HCT116 (cell line): Measurements from ENCODE around the gene MAEA. TPM values are rescaled to one million over a fixed set of nuclear protein-coding genes. Genes with fewer than 3 reads are reported as not detected.

ENCODE experiments used
- ATAC-seq: fragments of 200-7000 bp; cut with Tn5 transposase; 2 replicates; pipeline ENCODE4 v1.9.1; 2020; ENCODE audit warnings: mild to moderate bottlenecking, moderate library complexity
- BruUV-seq: library from RNA; stranded (reverse); fragments of 400-500 nt; replicated peaks from 2 replicates; lab custom pipeline; 2021; lab: Mats Ljungman, UMichigan
- CTCF ChIA-PET: fragments of 300-600 bp; sonication (Branson Sonifier 250); formaldehyde crosslinking; loops from one replicate; lab custom pipeline; 2021; ENCODE audit warnings: antibody characterized with exemption; lab: Charles Lee
- POLR2A ChIA-PET: fragments of 300-600, 350-600 bp; sonication (Branson Sonifier 250); formaldehyde crosslinking; loops from one replicate; lab custom pipeline; 2021; ENCODE audit warnings: antibody characterized with exemption; lab: Charles Lee
- RAD21 ChIA-PET, 2 experiments: fragments of 300-600 bp; sonication (Branson Sonifier 250); formaldehyde crosslinking; loops; one replicate each; lab custom pipeline; 2023; ENCODE audit warnings: low total read pairs in 2 of 2; ENCODE audit not compliant: uncharacterized antibody in 2 of 2, unreplicated experiment in 2 of 2, low non-redundant PET in 1 of 2; lab: Charles Lee
- DNase-seq: peaks from one replicate; pipeline ENCODE4 v3.0.0-alpha.2; 2010; ENCODE audit warnings: low read depth, low spot score
- H2AFZ ChIP-seq: fragments of 200-600 bp; shearing (Covaris generic), sonication (generic); 2 replicates; pipeline ENCODE4 v1.6.1; 2017; ENCODE audit warnings: low read depth, mixed run types, mixed read lengths, antibody characterized with exemption, low read length; ENCODE audit not compliant: poor library complexity, severe bottlenecking
- H3K27ac ChIP-seq: 2 replicates; pipeline ENCODE4 v1.5.1; 2012; ENCODE audit warnings: low read depth, low read length
- H3K27me3 ChIP-seq: fragments of 200-600 bp; sonication (generic); 2 replicates; pipeline ENCODE4 v1.6.1; 2016; ENCODE audit warnings: mixed run types, low read length, mixed read lengths; ENCODE audit not compliant: insufficient read depth
- H3K36me3 ChIP-seq, 2 experiments: fragments of 200-500 bp in 1 of 2; fragments of 200-600 bp in 1 of 2; sonication (Bioruptor generic) in 1 of 2; sonication (generic) in 1 of 2; 2 replicates each; pipeline versions ENCODE4 v1.5.1 to v1.6.1; 2014 to 2016; ENCODE audit warnings: low read length in 2 of 2, inconsistent platforms in 1 of 2, mixed read lengths in 1 of 2, mixed run types in 1 of 2; ENCODE audit not compliant: insufficient read depth in 2 of 2, control insufficient read depth in 1 of 2
- H3K4me1 ChIP-seq, 2 experiments: fragments of 200-600 bp in 1 of 2; sonication (generic) in 1 of 2; 2 replicates each; pipeline versions ENCODE4 v1.5.1 to v1.6.1; 2012 to 2017; ENCODE audit warnings: low read length in 2 of 2, inconsistent platforms in 1 of 2, mild to moderate bottlenecking in 1 of 2, mixed read lengths in 1 of 2, mixed run types in 1 of 2, moderate library complexity in 1 of 2; ENCODE audit not compliant: insufficient read depth in 2 of 2, control insufficient read depth in 1 of 2
- H3K4me2 ChIP-seq: fragments of 200-600 bp; sonication (generic); 2 replicates; pipeline ENCODE4 v1.6.1; 2017; ENCODE audit warnings: mixed run types, low read length, mixed read lengths
- H3K4me3 ChIP-seq, 2 experiments: fragments of 200-600 bp in 1 of 2; sonication (generic) in 1 of 2; replicated peaks in 1 of 2; 2 replicates each; pipeline ENCODE4 v1.5.1; 2011 to 2016; ENCODE audit warnings: low read length in 2 of 2, control low read depth in 1 of 2, low read depth in 1 of 2, mild to moderate bottlenecking in 1 of 2, mixed read lengths in 1 of 2, mixed run types in 1 of 2
- H3K79me2 ChIP-seq: fragments of 200-600 bp; sonication (generic); 2 replicates; pipeline ENCODE4 v1.6.1; 2017; ENCODE audit warnings: mild to moderate bottlenecking, mixed run types, low read length, moderate library complexity, mixed read lengths; ENCODE audit not compliant: insufficient read depth
- H3K9ac ChIP-seq: fragments of 200-600 bp; sonication (generic); 2 replicates; pipeline ENCODE4 v1.6.1; 2016; ENCODE audit warnings: low read length, mixed read lengths
- H3K9me2 ChIP-seq: fragments of 200-600 bp; sonication (generic), shearing (Covaris generic); 2 replicates; pipeline ENCODE4 v1.6.1; 2017; ENCODE audit warnings: mixed run types, mild to moderate bottlenecking, moderate library complexity; ENCODE audit not compliant: insufficient read depth
- H3K9me3 ChIP-seq, 2 experiments: fragments of 200-500 bp in 1 of 2; fragments of 200-600 bp in 1 of 2; sonication (Bioruptor generic) in 1 of 2; sonication (generic) in 1 of 2; 2 replicates each; pipeline ENCODE4 v1.6.1; 2014 to 2017; ENCODE audit warnings: low read length in 2 of 2, mixed read lengths in 2 of 2, inconsistent platforms in 1 of 2, low read depth in 1 of 2, mild to moderate bottlenecking in 1 of 2, mixed run types in 1 of 2, moderate library complexity in 1 of 2; ENCODE audit not compliant: control insufficient read depth in 1 of 2, insufficient read depth in 1 of 2
- H4K20me1 ChIP-seq: fragments of 200-600 bp; sonication (generic), shearing (Covaris generic); 2 replicates; pipeline ENCODE4 v1.6.1; 2017; ENCODE audit warnings: mixed run types, mild to moderate bottlenecking, moderate library complexity; ENCODE audit not compliant: insufficient read depth
- CBX3 ChIP-seq: IDR thresholded peaks from 2 replicates; pipeline ENCODE4 v1.6.1; 2012; ENCODE audit warnings: low read depth
- CEBPB ChIP-seq: IDR thresholded peaks from 2 replicates; pipeline ENCODE4 v1.6.1; 2012; ENCODE audit warnings: low read depth
- EGR1 ChIP-seq: IDR thresholded peaks from 2 replicates; pipeline ENCODE4 v1.6.1; 2012; ENCODE audit warnings: low read depth
- EZH2 ChIP-seq: fragments of 200-600 bp; sonication (generic); IDR thresholded peaks from 2 replicates; pipeline ENCODE4 v1.6.1; 2017; ENCODE audit warnings: antibody characterized with exemption, mixed run types
- FOSL1 ChIP-seq: IDR thresholded peaks from 2 replicates; pipeline ENCODE4 v1.6.1; 2012; ENCODE audit warnings: low read depth
- POLR2AphosphoS5 ChIP-seq: IDR thresholded peaks from 2 replicates; pipeline ENCODE4 v1.6.1; 2011; ENCODE audit warnings: mild to moderate bottlenecking, low read depth, low read length, moderate library complexity
- RAD21 ChIP-seq: IDR thresholded peaks from 2 replicates; pipeline ENCODE4 v1.6.1; 2012; ENCODE audit warnings: low read depth, mild to moderate bottlenecking
- TCF7L2 ChIP-seq: IDR thresholded peaks from 2 replicates; pipeline ENCODE4 v1.7.0; 2011; ENCODE audit warnings: borderline replicate concordance, inconsistent platforms; ENCODE audit not compliant: insufficient read depth, insufficient read length; ENCODE audit errors: extremely low read depth
- YY1 ChIP-seq: IDR thresholded peaks from 2 replicates; pipeline ENCODE4 v1.6.1; 2011; ENCODE audit warnings: low read length, low read depth, moderate library complexity, mild to moderate bottlenecking; ENCODE audit not compliant: insufficient replicate concordance; ENCODE audit errors: extremely low read depth
- intact Hi-C: fragments of 100-400 bp; cut with micrococcal nuclease; formaldehyde crosslinking; loops from 2 replicates; pipeline ENCODE4 v1.10.0; 2022
- total RNA-seq: library from RNA; stranded (reverse); gene quantifications from one replicate; pipeline ENCODE4 v1.2.1, GENCODE V29; 2021; ENCODE audit not compliant: unreplicated experiment
- TF ChIP-seq, protein P1 (sequence below): IDR thresholded peaks from 2 replicates; pipeline ENCODE4 v1.6.1; 2011; ENCODE audit warnings: mild to moderate bottlenecking, low read length, moderate library complexity; ENCODE audit not compliant: insufficient replicate concordance; ENCODE audit errors: extremely low read depth
- TF ChIP-seq, protein P2 (sequence below), 3 experiments: fragments of 200-600 bp in 1 of 3; sonication (generic) in 1 of 3; IDR thresholded peaks in 2 of 3; conservative IDR thresholded peaks in 1 of 3; 2 replicates each; pipeline ENCODE4 v1.5.1; 2012 to 2017; ENCODE audit warnings: low read depth in 2 of 3, low read length in 2 of 3, antibody characterized with exemption in 1 of 3, borderline replicate concordance in 1 of 3, control low read depth in 1 of 3, mild to moderate bottlenecking in 1 of 3, mixed read lengths in 1 of 3, mixed run types in 1 of 3, moderate library complexity in 1 of 3; ENCODE audit not compliant: insufficient read depth in 1 of 3
- TF ChIP-seq, protein P3 (sequence below): IDR thresholded peaks from 2 replicates; pipeline ENCODE4 v1.6.1; 2012; ENCODE audit warnings: low read depth

Gene MAEA
- total RNA-seq, 1 experiment from 2014 or later: 88.3 TPM

DNA sequence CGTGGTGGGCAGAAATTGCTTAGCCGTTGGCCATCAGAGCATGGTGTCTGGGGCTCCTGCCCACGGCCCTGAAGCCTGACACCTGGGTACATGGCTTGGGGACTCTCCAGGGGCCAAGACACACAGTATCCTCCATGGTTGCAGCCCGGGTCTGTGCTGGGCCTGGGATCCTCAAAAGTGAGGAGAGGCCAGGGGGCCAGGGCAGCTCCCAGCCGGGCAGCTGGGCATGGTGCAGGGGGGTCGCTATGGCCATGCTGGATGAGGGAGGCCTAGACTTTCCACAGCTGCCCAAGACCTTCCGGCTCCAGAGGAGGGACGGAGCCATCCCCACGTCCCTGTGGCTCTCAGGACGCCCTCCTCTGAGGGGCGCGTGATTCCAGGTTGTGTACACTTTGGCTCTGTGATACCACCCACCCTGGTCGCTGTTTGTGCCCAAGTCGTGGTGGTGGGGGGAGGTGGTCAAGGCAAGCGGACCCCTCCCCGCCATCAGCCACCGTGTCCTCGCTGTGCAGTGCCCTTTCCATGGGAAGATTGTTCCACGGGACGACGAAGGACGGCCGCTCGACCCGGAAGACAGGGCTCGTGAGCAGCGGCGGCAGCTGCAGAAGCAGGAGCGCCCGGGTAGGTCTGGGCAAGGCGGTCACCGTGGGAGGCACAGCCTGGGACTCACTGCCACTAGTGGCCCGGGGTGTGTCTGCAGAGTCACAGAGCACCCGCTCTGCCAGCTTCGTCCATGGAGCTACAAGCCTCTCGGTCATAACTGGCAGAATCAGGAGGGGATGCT, 90.9 kb downstream of the MAEA start:
- Histone ChIP-seq H3K79me2 (no peaks in the 10 kb centered on the region), H3K9me2 (no peaks in the 10 kb centered on the region), H3K4me1 (no peaks in the 10 kb centered on the region), H3K27ac (no peak overlapping the region), H3K27me3 (no peaks in the 10 kb centered on the region), H3K4me2 (no peak overlapping the region), H3K36me3 (no peaks in the 10 kb centered on the region; a peak in 1 of 4 replicates), H2AFZ (no peak overlapping the region), H3K9ac (no peak overlapping the region), H3K9me3 (no peaks in the 10 kb centered on the region)
- ATAC-seq (no peak), DNase-seq (no peak)
- intact Hi-C loops: no loop called here
- RAD21 ChIA-PET: no interaction called here
- no TSS peak for BruUV-seq
- POLR2A ChIA-PET: no interaction called here
- CTCF ChIA-PET: no interaction called here
- no peak for TF ChIP-seq CEBPB
- TF ChIP-seq, protein P1, sequence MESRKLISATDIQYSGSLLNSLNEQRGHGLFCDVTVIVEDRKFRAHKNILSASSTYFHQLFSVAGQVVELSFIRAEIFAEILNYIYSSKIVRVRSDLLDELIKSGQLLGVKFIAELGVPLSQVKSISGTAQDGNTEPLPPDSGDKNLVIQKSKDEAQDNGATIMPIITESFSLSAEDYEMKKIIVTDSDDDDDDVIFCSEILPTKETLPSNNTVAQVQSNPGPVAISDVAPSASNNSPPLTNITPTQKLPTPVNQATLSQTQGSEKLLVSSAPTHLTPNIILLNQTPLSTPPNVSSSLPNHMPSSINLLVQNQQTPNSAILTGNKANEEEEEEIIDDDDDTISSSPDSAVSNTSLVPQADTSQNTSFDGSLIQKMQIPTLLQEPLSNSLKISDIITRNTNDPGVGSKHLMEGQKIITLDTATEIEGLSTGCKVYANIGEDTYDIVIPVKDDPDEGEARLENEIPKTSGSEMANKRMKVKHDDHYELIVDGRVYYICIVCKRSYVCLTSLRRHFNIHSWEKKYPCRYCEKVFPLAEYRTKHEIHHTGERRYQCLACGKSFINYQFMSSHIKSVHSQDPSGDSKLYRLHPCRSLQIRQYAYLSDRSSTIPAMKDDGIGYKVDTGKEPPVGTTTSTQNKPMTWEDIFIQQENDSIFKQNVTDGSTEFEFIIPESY: no peak
- TF ChIP-seq YY1: no peak
- TF ChIP-seq, protein P2, sequence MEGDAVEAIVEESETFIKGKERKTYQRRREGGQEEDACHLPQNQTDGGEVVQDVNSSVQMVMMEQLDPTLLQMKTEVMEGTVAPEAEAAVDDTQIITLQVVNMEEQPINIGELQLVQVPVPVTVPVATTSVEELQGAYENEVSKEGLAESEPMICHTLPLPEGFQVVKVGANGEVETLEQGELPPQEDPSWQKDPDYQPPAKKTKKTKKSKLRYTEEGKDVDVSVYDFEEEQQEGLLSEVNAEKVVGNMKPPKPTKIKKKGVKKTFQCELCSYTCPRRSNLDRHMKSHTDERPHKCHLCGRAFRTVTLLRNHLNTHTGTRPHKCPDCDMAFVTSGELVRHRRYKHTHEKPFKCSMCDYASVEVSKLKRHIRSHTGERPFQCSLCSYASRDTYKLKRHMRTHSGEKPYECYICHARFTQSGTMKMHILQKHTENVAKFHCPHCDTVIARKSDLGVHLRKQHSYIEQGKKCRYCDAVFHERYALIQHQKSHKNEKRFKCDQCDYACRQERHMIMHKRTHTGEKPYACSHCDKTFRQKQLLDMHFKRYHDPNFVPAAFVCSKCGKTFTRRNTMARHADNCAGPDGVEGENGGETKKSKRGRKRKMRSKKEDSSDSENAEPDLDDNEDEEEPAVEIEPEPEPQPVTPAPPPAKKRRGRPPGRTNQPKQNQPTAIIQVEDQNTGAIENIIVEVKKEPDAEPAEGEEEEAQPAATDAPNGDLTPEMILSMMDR (IDR thresholded peaks at IDR 0.05 in 2 of 3, conservative IDR thresholded peaks at IDR 0.05 in 1 of 3; ENCODE audit: borderline replicate concordance in 1 of 3, insufficient read depth in 1 of 3, low read depth in 2 of 3, low read length in 2 of 3): no peak
- TF ChIP-seq TCF7L2: no peak
- TF ChIP-seq FOSL1: no peak
- no peak for TF ChIP-seq CBX3
- TF ChIP-seq, protein P3, sequence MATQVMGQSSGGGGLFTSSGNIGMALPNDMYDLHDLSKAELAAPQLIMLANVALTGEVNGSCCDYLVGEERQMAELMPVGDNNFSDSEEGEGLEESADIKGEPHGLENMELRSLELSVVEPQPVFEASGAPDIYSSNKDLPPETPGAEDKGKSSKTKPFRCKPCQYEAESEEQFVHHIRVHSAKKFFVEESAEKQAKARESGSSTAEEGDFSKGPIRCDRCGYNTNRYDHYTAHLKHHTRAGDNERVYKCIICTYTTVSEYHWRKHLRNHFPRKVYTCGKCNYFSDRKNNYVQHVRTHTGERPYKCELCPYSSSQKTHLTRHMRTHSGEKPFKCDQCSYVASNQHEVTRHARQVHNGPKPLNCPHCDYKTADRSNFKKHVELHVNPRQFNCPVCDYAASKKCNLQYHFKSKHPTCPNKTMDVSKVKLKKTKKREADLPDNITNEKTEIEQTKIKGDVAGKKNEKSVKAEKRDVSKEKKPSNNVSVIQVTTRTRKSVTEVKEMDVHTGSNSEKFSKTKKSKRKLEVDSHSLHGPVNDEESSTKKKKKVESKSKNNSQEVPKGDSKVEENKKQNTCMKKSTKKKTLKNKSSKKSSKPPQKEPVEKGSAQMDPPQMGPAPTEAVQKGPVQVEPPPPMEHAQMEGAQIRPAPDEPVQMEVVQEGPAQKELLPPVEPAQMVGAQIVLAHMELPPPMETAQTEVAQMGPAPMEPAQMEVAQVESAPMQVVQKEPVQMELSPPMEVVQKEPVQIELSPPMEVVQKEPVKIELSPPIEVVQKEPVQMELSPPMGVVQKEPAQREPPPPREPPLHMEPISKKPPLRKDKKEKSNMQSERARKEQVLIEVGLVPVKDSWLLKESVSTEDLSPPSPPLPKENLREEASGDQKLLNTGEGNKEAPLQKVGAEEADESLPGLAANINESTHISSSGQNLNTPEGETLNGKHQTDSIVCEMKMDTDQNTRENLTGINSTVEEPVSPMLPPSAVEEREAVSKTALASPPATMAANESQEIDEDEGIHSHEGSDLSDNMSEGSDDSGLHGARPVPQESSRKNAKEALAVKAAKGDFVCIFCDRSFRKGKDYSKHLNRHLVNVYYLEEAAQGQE: no peak
- no peak for TF ChIP-seq EZH2
- no peak for TF ChIP-seq POLR2AphosphoS5
- no peak for TF ChIP-seq RAD21
- no peak for TF ChIP-seq EGR1
- TF ChIP-seq, all 23 proteins: peak for 0
- Histone ChIP-seq H3K4me3 (no peak overlapping the region), H4K20me1 (no peaks in the 10 kb centered on the region)
